NCI-H1417 treated with DMSO at 0.1 percent for 48 hours (cell line): ENCODE measurements around the gene ULK1.

Experiments
- DNase-seq: peaks from one replicate; lab custom pipeline; 2025; lab: John Stamatoyannopoulos, UW

The ULK1 gene

GRCh38 chr12:131920157-131920508 lies 25.7 kb downstream of the ULK1 start:
- DNase-seq: no peak

- DNase-seq: no peak
Observed at GRCh38 chr12:131920902-131921840, 26.7 kb downstream of the ULK1 start.

- DNase-seq: no peak
Observed at GRCh38 chr12:131921866-131922769, 27.7 kb downstream of the ULK1 start.

- no peak for DNase-seq
Observed at GRCh38 chr12:131922772-131923171, 28.4 kb downstream of the ULK1 start.

- DNase-seq: no peak
Observed at GRCh38 chr12:131923260-131923659, 28.8 kb downstream of the ULK1 start.

- DNase-seq: no peak
Observed at GRCh38 chr12:131927110-131928079, 33.0 kb downstream of the ULK1 start.

- DNase-seq: no peak
Observed at GRCh38 chr12:131928080-131928710, 33.8 kb downstream of the ULK1 start.

- DNase-seq: peak; percentile 84
Observed at GRCh38 chr12:131928711-131929580, 34.5 kb downstream of the ULK1 start, which contains the start of gene PUS1. PUS1 (plus strand) TSS chr12:131929276; CDS start chr12:131929723, 447 bp downstream.

- no peak for DNase-seq
Observed at GRCh38 chr12:131929581-131930456, 35.4 kb downstream of the ULK1 start.

GRCh38 chr12:131930510-131930909 lies 36.1 kb downstream of the ULK1 start:
- DNase-seq: no peak

- DNase-seq: no peak
Observed at GRCh38 chr12:131933387-131933786, 39.0 kb downstream of the ULK1 start.

GRCh38 chr12:131934535-131934934 lies 40.1 kb downstream of the ULK1 start:
- DNase-seq: no peak

GRCh38 chr12:131938082-131938481 lies 43.7 kb downstream of the ULK1 start:
- no peak for DNase-seq

GRCh38 chr12:131939007-131939406 lies 44.6 kb downstream of the ULK1 start:
- no peak for DNase-seq

- no peak for DNase-seq
Observed at GRCh38 chr12:131940141-131940547, 45.7 kb downstream of the ULK1 start.

GRCh38 chr12:131941116-131941986 lies 46.9 kb downstream of the ULK1 start:
- DNase-seq: no peak

- DNase-seq: no peak
Observed at GRCh38 chr12:131941987-131942341, 47.5 kb downstream of the ULK1 start.

- DNase-seq: no peak
Observed at GRCh38 chr12:131942671-131943070, 48.2 kb downstream of the ULK1 start.
